ENCODE measurements around the gene SLC2A13.
"Not testable (repeated sequence)": the region's sequence is repeated elsewhere in the genome, so short reads cannot be mapped to it uniquely, and the experiment has no call there.

Gene SLC2A13

GRCh38 chr12:39989501-39989900 lies 116.4 kb downstream of the SLC2A13 start:
- DNase-seq: no peak

- DNase-seq: no peak
Observed at GRCh38 chr12:39988574-39988973, 117.3 kb downstream of the SLC2A13 start.

- DNase-seq: no peak
Observed at GRCh38 chr12:39986674-39987073, 119.2 kb downstream of the SLC2A13 start.

GRCh38 chr12:39984670-39985069 lies 121.2 kb downstream of the SLC2A13 start:
- DNase-seq: no peak

GRCh38 chr12:39975374-39975918 lies 130.4 kb downstream of the SLC2A13 start:
- DNase-seq: no peak

GRCh38 chr12:39972119-39972518 lies 133.8 kb downstream of the SLC2A13 start:
- no peak for DNase-seq

GRCh38 chr12:39971348-39971747 lies 134.5 kb downstream of the SLC2A13 start:
- no peak for DNase-seq

- DNase-seq: no peak
Observed at GRCh38 chr12:39966721-39967120, 139.2 kb downstream of the SLC2A13 start.

- no peak for DNase-seq
Observed at GRCh38 chr12:39966256-39966655, 139.6 kb downstream of the SLC2A13 start.

- no peak for DNase-seq
Observed at GRCh38 chr12:39959467-39959866, 146.4 kb downstream of the SLC2A13 start.

- no peak for DNase-seq
Observed at GRCh38 chr12:39959031-39959430, 146.8 kb downstream of the SLC2A13 start.

GRCh38 chr12:39958377-39958776 lies 147.5 kb downstream of the SLC2A13 start:
- DNase-seq: no peak

GRCh38 chr12:39956725-39957124 lies 149.2 kb downstream of the SLC2A13 start:
- no peak for DNase-seq

- no peak for DNase-seq
Observed at GRCh38 chr12:39946361-39947280, 159.3 kb downstream of the SLC2A13 start.

- DNase-seq: no peak
Observed at GRCh38 chr12:39937119-39937518, 168.8 kb downstream of the SLC2A13 start.

GRCh38 chr12:39935839-39936238 lies 170.0 kb downstream of the SLC2A13 start:
- no peak for DNase-seq

GRCh38 chr12:39935275-39935674 lies 170.6 kb downstream of the SLC2A13 start:
- DNase-seq: no peak

GRCh38 chr12:39931857-39932256 lies 174.0 kb downstream of the SLC2A13 start:
- DNase-seq: no peak

GRCh38 chr12:39931231-39931630 lies 174.7 kb downstream of the SLC2A13 start:
- DNase-seq: no peak

- DNase-seq: no peak
Observed at GRCh38 chr12:39930101-39930500, 175.8 kb downstream of the SLC2A13 start.

GRCh38 chr12:39928181-39928899 lies 177.5 kb downstream of the SLC2A13 start:
- no peak for DNase-seq

GRCh38 chr12:39923364-39923763 lies 182.5 kb downstream of the SLC2A13 start:
- DNase-seq: no peak

GRCh38 chr12:39922598-39922997 lies 183.3 kb downstream of the SLC2A13 start:
- not testable (repeated sequence) for DNase-seq

- no peak for DNase-seq
Observed at GRCh38 chr12:39920647-39921046, 185.2 kb downstream of the SLC2A13 start.

Measured in right hindlimb (tissue), 1 donor.